ENCODE measurements around the gene NOS1AP.

NOS1AP gene

GRCh38 chr1:162230517-162230916 lies 161.0 kb downstream of the NOS1AP start:
- no peak overlapping the region for H3K27ac ChIP-seq (ENCODE audit: low read depth, low read length, severe bottlenecking)
- no peak overlapping the region for H3K4me3 ChIP-seq (ENCODE audit: extremely low read depth, insufficient read depth, low read length, poor library complexity, severe bottlenecking)
- WGBS, 2 experiments (ENCODE audit: insufficient coverage in 2 of 2) = 100% methylated on average over 1 of the region's 3 CpGs; no CpG with 5 or more reads in 1 of the 2 experiments
- no peaks in the 10 kb centered on the region for H3K9me3 ChIP-seq (ENCODE audit: control insufficient read depth, low read length)
- H3K36me3 ChIP-seq (ENCODE audit: control insufficient read depth, insufficient read depth, low read length) = no peaks in the 10 kb centered on the region
- no peaks in the 10 kb centered on the region for H3K4me1 ChIP-seq (ENCODE audit: control insufficient read depth, insufficient read depth, low read length, poor library complexity, severe bottlenecking)

GRCh38 chr1:162232034-162232711 lies 162.7 kb downstream of the NOS1AP start:
- 65 to 91% methylated on average over 2 of the region's 3 CpGs for WGBS, 2 experiments (ENCODE audit: insufficient coverage in 2 of 2)
- no peak overlapping the region for H3K4me3 ChIP-seq (ENCODE audit: extremely low read depth, insufficient read depth, low read length, poor library complexity, severe bottlenecking)
- H3K9me3 ChIP-seq (ENCODE audit: control insufficient read depth, low read length) = no peaks in the 10 kb centered on the region
- no peaks in the 10 kb centered on the region for H3K36me3 ChIP-seq (ENCODE audit: control insufficient read depth, insufficient read depth, low read length)
- peaks cover 4% of the 10 kb centered on the region for H3K4me1 ChIP-seq (ENCODE audit: control insufficient read depth, insufficient read depth, low read length, poor library complexity, severe bottlenecking)
- H3K27ac ChIP-seq (ENCODE audit: low read depth, low read length, severe bottlenecking) = no peak overlapping the region

- no peaks in the 10 kb centered on the region for H3K36me3 ChIP-seq (ENCODE audit: control insufficient read depth, insufficient read depth, low read length)
- no peak overlapping the region for H3K4me3 ChIP-seq (ENCODE audit: extremely low read depth, insufficient read depth, low read length, poor library complexity, severe bottlenecking)
- H3K9me3 ChIP-seq (ENCODE audit: control insufficient read depth, low read length) = no peaks in the 10 kb centered on the region
- H3K4me1 ChIP-seq (ENCODE audit: control insufficient read depth, insufficient read depth, low read length, poor library complexity, severe bottlenecking) = peaks cover 4% of the 10 kb centered on the region
- no CpG with 5 or more reads among the region's 1 CpG for WGBS, 2 experiments (ENCODE audit: insufficient coverage in 2 of 2)
- no peak overlapping the region for H3K27ac ChIP-seq (ENCODE audit: low read depth, low read length, severe bottlenecking)
Observed at GRCh38 chr1:162233066-162233465, 163.6 kb downstream of the NOS1AP start.

- H3K4me1 ChIP-seq (ENCODE audit: control insufficient read depth, insufficient read depth, low read length, poor library complexity, severe bottlenecking) = peaks cover 4% of the 10 kb centered on the region
- no peaks in the 10 kb centered on the region for H3K9me3 ChIP-seq (ENCODE audit: control insufficient read depth, low read length)
- H3K4me3 ChIP-seq (ENCODE audit: extremely low read depth, insufficient read depth, low read length, poor library complexity, severe bottlenecking) = no peak overlapping the region
- no peaks in the 10 kb centered on the region for H3K36me3 ChIP-seq (ENCODE audit: control insufficient read depth, insufficient read depth, low read length)
- 88 to 100% methylated on average over 1 of the region's 1 CpG for WGBS, 2 experiments (ENCODE audit: insufficient coverage in 2 of 2)
- no peak overlapping the region for H3K27ac ChIP-seq (ENCODE audit: low read depth, low read length, severe bottlenecking)
Observed at GRCh38 chr1:162233937-162234336, 164.4 kb downstream of the NOS1AP start.

- Histone ChIP-seq H3K4me1 (ENCODE audit: control insufficient read depth, insufficient read depth, low read length, poor library complexity, severe bottlenecking) (peaks cover 4% of the 10 kb centered on the region), H3K36me3 (ENCODE audit: control insufficient read depth, insufficient read depth, low read length) (no peaks in the 10 kb centered on the region), H3K4me3 (ENCODE audit: extremely low read depth, insufficient read depth, low read length, poor library complexity, severe bottlenecking) (no peak overlapping the region), H3K27ac (ENCODE audit: low read depth, low read length, severe bottlenecking) (no peak overlapping the region), H3K9me3 (ENCODE audit: control insufficient read depth, low read length) (no peaks in the 10 kb centered on the region)
- WGBS, 2 experiments (ENCODE audit: insufficient coverage in 2 of 2) = 90 to 100% methylated on average over 2 of the region's 2 CpGs
Observed at GRCh38 chr1:162234571-162234970, 165.1 kb downstream of the NOS1AP start.

GRCh38 chr1:162235241-162235800 lies 165.8 kb downstream of the NOS1AP start:
- no peak overlapping the region for H3K27ac ChIP-seq (ENCODE audit: low read depth, low read length, severe bottlenecking)
- H3K36me3 ChIP-seq (ENCODE audit: control insufficient read depth, insufficient read depth, low read length) = no peaks in the 10 kb centered on the region
- no peak overlapping the region for H3K4me3 ChIP-seq (ENCODE audit: extremely low read depth, insufficient read depth, low read length, poor library complexity, severe bottlenecking)
- H3K4me1 ChIP-seq (ENCODE audit: control insufficient read depth, insufficient read depth, low read length, poor library complexity, severe bottlenecking) = peaks cover 4% of the 10 kb centered on the region
- no peaks in the 10 kb centered on the region for H3K9me3 ChIP-seq (ENCODE audit: control insufficient read depth, low read length)
- WGBS, 2 experiments (ENCODE audit: insufficient coverage in 2 of 2) = 77 to 91% methylated on average over 5 to 7 of the region's 7 CpGs

GRCh38 chr1:162236201-162236600 lies 166.7 kb downstream of the NOS1AP start:
- no peaks in the 10 kb centered on the region for H3K9me3 ChIP-seq (ENCODE audit: control insufficient read depth, low read length)
- no peaks in the 10 kb centered on the region for H3K36me3 ChIP-seq (ENCODE audit: control insufficient read depth, insufficient read depth, low read length)
- H3K4me1 ChIP-seq (ENCODE audit: control insufficient read depth, insufficient read depth, low read length, poor library complexity, severe bottlenecking) = peaks cover 4% of the 10 kb centered on the region
- 87 to 93% methylated on average over 3 of the region's 3 CpGs for WGBS, 2 experiments (ENCODE audit: insufficient coverage in 2 of 2)
- H3K27ac ChIP-seq (ENCODE audit: low read depth, low read length, severe bottlenecking) = no peak overlapping the region
- no peak overlapping the region for H3K4me3 ChIP-seq (ENCODE audit: extremely low read depth, insufficient read depth, low read length, poor library complexity, severe bottlenecking)

- H3K4me3 ChIP-seq (ENCODE audit: extremely low read depth, insufficient read depth, low read length, poor library complexity, severe bottlenecking) = no peak overlapping the region
- no peak overlapping the region for H3K27ac ChIP-seq (ENCODE audit: low read depth, low read length, severe bottlenecking)
- H3K4me1 ChIP-seq (ENCODE audit: control insufficient read depth, insufficient read depth, low read length, poor library complexity, severe bottlenecking) = peaks cover 4% of the 10 kb centered on the region
- H3K36me3 ChIP-seq (ENCODE audit: control insufficient read depth, insufficient read depth, low read length) = no peaks in the 10 kb centered on the region
- H3K9me3 ChIP-seq (ENCODE audit: control insufficient read depth, low read length) = no peaks in the 10 kb centered on the region
- WGBS, 2 experiments (ENCODE audit: insufficient coverage in 2 of 2) = 100% methylated on average over 1 of the region's 2 CpGs
Observed at GRCh38 chr1:162236618-162237017, 167.1 kb downstream of the NOS1AP start.

- H3K27ac ChIP-seq (ENCODE audit: low read depth, low read length, severe bottlenecking) = no peak overlapping the region
- 100% methylated on average over 2 of the region's 4 CpGs for WGBS, 2 experiments (ENCODE audit: insufficient coverage in 2 of 2)
- no peak overlapping the region for H3K4me3 ChIP-seq (ENCODE audit: extremely low read depth, insufficient read depth, low read length, poor library complexity, severe bottlenecking)
- no peaks in the 10 kb centered on the region for H3K9me3 ChIP-seq (ENCODE audit: control insufficient read depth, low read length)
- H3K36me3 ChIP-seq (ENCODE audit: control insufficient read depth, insufficient read depth, low read length) = no peaks in the 10 kb centered on the region
- peaks cover 4% of the 10 kb centered on the region for H3K4me1 ChIP-seq (ENCODE audit: control insufficient read depth, insufficient read depth, low read length, poor library complexity, severe bottlenecking)
Observed at GRCh38 chr1:162240577-162240976, 171.1 kb downstream of the NOS1AP start.

GRCh38 chr1:162242804-162243203 lies 173.3 kb downstream of the NOS1AP start:
- 83 to 89% methylated on average over 1 of the region's 6 CpGs for WGBS, 2 experiments (ENCODE audit: insufficient coverage in 2 of 2)
- no peak overlapping the region for H3K27ac ChIP-seq (ENCODE audit: low read depth, low read length, severe bottlenecking)

GRCh38 chr1:162248854-162249535 lies 179.5 kb downstream of the NOS1AP start:
- H3K27ac ChIP-seq (ENCODE audit: low read depth, low read length, severe bottlenecking) = no peak overlapping the region
- no peaks in the 10 kb centered on the region for H3K36me3 ChIP-seq (ENCODE audit: control insufficient read depth, insufficient read depth, low read length)
- no peaks in the 10 kb centered on the region for H3K9me3 ChIP-seq (ENCODE audit: control insufficient read depth, low read length)
- H3K4me3 ChIP-seq (ENCODE audit: extremely low read depth, insufficient read depth, low read length, poor library complexity, severe bottlenecking) = no peak overlapping the region
- H3K4me1 ChIP-seq (ENCODE audit: control insufficient read depth, insufficient read depth, low read length, poor library complexity, severe bottlenecking) = peaks cover 19% of the 10 kb centered on the region
- whole genome bisulfite sequencing, 2 experiments (ENCODE audit: insufficient coverage in 2 of 2) = 37 to 53% methylated on average over 2 of the region's 3 CpGs

More at GRCh38 chr1:162242804-162243203, 173.3 kb downstream of the NOS1AP start:
- H3K36me3 ChIP-seq (ENCODE audit: control insufficient read depth, insufficient read depth, low read length) = no peaks in the 10 kb centered on the region
- H3K9me3 ChIP-seq (ENCODE audit: control insufficient read depth, low read length) = no peaks in the 10 kb centered on the region
- no peak overlapping the region for H3K4me3 ChIP-seq (ENCODE audit: extremely low read depth, insufficient read depth, low read length, poor library complexity, severe bottlenecking)
- no peaks in the 10 kb centered on the region for H3K4me1 ChIP-seq (ENCODE audit: control insufficient read depth, insufficient read depth, low read length, poor library complexity, severe bottlenecking)
